ENCODE measurements around the gene ACTG2.
"Not testable (repeated sequence)": the region's sequence is repeated elsewhere in the genome, so short reads cannot be mapped to it uniquely, and the experiment has no call there.

Gene ACTG2

DNA sequence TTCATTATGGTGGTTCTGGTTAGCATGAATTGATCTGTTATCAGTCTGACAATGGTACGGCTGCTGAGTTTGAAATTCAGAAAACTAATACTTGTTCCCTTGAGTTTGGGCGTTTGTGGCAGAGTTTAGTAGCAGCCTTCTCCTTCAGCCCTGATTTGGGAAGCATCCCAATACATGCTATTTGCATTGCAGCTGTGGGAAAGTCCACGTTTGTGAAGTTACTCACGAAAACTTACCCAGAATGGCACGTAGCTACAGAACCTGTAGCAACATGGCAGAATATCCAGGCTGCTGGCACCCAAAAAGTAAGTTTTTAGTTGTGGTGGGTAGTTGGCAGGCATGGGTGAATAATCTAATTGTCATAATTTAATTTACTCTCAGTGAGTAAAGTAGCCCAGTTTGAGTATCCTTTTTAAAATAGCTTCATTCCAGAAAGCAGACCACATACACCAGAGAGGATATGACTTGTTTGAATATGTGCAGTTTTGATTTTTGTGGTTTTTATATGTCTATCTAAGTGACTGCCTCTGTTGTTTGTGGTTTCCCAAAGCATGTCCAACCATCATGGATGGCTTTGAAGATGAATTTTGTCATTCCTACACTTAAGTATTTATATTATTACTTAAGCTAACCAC lies 46.0 kb downstream of the ACTG2 start:
- DNase-seq = no peak

- DNase-seq = peak; percentile 53 to 61
These were observed 46.6 kb downstream of the ACTG2 start for GRCh38 chr2:73939419-73939818.

DNA sequence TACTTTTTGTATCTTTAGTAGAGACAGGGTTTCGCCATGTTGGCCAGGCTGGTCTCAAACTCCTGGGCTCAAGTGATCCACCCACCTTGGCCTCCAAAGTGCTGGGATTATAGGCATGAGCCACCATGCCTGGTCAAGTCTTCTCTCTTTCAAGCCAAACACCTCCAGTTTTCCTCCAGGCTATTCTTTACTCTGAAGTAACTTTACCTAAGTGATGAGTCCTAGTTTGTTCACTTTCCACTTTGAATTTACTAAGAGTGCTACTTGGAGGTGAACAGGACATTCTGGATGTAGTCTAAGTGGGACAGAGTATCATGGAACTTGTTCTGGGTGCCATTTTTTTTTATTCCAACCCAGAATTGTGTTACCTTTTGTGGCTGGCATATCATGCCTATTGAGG lies 47.3 kb downstream of the ACTG2 start:
- DNase-seq = not testable (repeated sequence)

GRCh38 chr2:73942664-73943063 lies 49.9 kb downstream of the ACTG2 start:
- DNase-seq = no peak

GRCh38 chr2:73944714-73945113 lies 51.9 kb downstream of the ACTG2 start:
- no peak for DNase-seq

- no peak for DNase-seq
These were observed 53.4 kb downstream of the ACTG2 start for GRCh38 chr2:73946215-73946614.

DNA sequence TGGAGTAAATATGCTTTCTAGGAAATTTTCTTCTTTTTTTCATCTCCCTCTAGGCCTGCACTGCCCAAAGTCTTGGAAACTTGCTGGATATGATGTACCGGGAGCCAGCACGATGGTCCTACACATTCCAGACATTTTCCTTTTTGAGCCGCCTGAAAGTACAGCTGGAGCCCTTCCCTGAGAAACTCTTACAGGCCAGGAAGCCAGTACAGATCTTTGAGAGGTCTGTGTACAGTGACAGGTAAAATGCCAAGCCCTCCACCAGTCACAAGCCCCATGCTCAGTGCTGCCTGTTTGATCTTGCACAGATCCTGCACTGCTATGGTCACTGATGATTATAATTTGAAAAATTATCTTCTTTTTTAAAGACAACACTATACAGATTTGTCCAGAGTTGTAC lies 53.9 kb downstream of the ACTG2 start:
- DNase-seq = no peak

DNA sequence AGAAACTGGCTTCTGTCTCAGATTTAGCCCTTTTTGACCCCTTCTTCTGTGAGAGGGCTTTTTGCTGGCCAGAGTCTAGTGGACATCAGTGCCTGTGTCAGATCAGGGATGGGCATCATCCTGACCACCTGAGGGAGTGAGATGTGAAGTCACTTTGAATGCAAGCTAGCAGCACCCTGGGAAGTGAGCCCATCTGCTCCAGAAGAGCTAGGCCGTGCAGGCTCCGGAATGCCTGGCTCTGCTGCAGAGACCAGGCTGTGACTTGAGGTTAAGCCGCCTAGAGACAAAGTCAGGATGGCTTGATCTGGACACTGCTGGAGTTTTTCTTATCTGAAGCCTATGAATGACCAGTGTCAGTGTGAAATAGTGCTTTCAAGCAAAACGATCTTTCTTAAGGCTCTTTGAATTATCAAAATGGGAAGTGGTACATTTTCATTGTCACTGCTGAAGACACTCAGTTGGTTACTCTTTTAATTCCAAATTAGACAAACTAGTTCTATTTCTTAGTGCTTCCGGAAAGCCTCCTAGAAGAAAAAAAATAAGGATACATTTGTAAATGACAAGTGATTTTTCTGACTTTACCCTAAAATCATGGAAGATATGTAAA lies 54.7 kb downstream of the ACTG2 start:
- no peak for DNase-seq

- DNase-seq = no peak
These were observed 57.0 kb downstream of the ACTG2 start for GRCh38 chr2:73949802-73950201.

GRCh38 chr2:73952499-73953446 lies 60.0 kb downstream of the ACTG2 start:
- no peak for DNase-seq

DNA sequence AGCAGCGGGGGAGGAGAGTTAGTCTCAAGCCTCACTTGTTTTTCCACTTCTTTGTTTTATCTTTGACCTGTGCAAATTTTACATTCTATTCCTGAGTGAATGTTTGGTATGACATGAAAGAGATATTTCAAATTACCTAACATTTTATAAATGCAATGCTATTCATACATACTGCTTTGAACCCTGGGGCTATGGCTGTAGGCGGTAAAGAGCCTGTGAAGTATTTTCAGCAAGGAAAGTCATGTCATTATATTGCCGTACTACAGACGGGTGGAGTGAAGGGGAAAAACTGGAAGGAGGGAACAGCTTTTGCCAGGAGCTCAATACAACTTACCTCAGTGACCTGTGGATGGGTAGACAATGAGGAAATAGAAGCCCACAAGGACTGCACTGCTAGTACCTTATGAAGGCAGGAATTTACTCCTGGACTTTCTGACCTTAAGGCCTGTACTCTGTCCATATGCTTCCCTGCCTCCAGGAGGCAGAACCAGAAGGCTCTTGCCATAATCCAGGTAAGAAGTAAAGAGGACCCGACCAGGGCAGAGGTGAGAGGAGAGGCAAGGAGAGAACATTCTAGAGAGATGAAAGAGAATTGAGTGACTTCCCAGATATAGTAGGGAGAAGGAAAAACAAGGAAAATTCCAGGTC lies 63.5 kb downstream of the ACTG2 start:
- no peak for DNase-seq

DNA sequence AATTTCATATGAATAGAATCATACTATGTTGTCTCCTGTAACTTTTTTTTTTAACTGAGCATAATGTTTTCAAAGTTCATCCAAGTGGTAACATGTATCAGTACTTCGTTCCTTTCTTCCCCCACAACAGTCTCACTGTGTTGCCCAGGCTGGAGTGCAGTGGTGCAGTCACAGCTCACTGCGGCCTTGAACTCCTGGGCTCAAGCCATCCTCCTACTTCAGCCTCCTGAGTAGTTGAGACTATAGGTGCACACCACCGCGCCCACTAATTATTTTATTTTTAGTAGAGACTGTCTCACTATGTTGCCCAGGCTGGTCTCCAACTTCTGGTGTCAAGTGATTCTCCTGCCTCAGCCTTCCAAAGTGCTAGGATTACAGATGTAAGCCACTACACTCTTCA lies 68.5 kb downstream of the ACTG2 start:
- no peak for DNase-seq

GRCh38 chr2:73961823-73962615 lies 69.2 kb downstream of the ACTG2 start:
- no peak for DNase-seq

DNA sequence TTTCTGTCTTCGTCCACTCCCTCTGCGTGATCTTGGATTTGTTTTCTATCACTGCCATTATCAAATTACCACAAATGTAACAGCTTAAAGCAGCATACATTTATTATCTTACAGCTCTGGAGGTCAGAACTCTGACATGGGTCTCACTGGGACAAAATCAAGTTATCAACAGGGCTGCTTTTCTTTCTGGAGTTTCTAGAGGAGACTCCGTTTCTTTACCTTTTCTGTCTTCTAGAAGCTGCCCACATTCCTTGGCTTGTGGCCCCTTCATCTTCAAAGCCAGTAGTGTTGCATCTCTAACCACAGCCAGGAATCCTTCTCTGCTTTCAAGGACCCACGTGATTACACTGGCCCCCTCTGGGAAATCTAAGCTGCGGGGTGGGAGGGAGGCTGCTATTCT lies 70.0 kb downstream of the ACTG2 start:
- no peak for DNase-seq

DNA sequence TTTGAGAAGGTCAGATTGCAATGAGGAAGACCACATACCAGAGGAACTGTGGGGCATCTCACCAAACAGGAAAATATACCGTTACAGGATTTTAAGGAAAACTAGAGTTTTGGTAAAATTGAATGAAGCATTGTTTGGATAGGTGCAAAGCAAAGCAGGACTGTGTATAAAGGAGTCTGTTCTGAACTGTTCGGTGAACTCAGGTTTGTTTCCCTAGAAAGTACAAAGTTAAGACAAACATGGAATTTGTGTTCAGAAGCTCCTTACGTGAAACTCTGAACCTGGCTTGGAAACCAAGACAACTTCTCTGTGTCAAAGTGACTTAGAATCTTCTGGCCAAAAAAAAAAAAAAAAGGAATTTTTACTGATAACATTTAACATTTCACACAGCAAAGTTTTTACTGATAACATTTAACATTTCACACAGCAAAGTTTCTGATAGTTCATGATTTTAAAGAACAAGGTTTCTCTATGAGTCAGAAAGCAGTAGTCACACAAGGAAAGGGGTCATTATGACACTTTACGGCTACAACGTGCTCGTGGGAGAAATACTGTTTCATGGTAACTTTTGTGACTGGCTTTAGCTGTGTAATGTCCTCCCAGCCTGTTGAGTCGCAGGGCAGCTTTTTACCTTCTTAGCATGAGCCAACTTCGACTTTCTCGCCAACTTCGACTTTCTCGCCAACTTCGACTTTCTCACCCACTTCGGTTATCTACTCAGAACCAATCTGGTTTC lies 70.7 kb downstream of the ACTG2 start:
- no peak for DNase-seq

- no peak for DNase-seq
These were observed 71.4 kb downstream of the ACTG2 start for GRCh38 chr2:73964223-73964622.

GRCh38 chr2:73965053-73965452 lies 72.2 kb downstream of the ACTG2 start:
- DNase-seq = no peak

- DNase-seq = no peak
These were observed 75.6 kb downstream of the ACTG2 start for GRCh38 chr2:73968357-73968937.

DNA sequence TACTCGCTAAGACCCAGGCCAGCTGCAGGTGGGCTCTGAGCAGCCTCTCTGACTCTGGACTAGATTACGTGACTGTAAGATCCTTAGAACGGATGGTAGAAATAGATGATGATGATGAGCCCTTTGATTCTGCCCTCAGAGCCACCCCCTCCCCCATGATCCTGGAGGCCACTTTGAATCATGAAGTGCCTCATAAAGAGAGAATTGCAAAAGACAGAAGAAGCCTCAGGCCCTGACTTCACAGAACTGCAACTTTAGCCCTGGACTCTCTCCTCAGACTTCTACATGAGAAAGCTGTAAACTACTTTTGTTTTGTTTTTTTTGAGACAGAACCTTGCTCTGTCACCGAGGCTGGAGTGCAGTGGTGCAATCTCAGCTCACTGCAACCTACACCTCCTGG lies 76.5 kb downstream of the ACTG2 start:
- peak; percentile 32 to 49 for DNase-seq
